ENCODE data around the gene SDE2. TPM values are rescaled to one million over a fixed set of nuclear protein-coding genes. Genes with fewer than 3 reads are reported as not detected.

The SDE2 gene
- total RNA-seq, 1 donor from 2014 or later: 21.8 TPM

DNA sequence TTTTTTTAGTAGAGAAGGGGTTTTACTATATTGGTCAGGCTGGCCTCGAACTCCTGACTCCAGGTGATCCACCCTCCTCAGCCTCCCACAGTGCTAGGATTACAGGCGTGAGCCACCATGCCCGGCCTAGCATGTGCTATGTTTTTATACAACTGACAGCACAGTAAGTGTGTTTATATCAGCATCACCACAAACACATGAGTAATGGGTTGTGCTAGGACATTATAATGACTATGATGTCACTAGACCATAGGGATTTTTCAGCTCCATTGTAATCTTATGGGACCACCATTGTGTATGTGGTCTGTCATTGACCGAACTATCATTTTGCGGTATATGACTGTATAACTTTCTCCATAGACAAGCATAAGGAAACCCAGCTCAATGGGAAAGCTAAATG is 64.4 kb downstream of the SDE2 start:
- DNase-seq: no peak
- no peaks in the 10 kb centered on the region for H3K9me3 ChIP-seq
- intact Hi-C loops (cut with DNase I): no loop called here
- ATAC-seq: no peak
- no peak overlapping the region for H3K27ac ChIP-seq
- TF ChIP-seq CTCF (IDR thresholded peaks at IDR 0.05): no peak
- H3K36me3 ChIP-seq: no peaks in the 10 kb centered on the region
- no peak overlapping the region for H3K4me3 ChIP-seq
- no peaks in the 10 kb centered on the region for H3K27me3 ChIP-seq
- no peaks in the 10 kb centered on the region for H3K4me1 ChIP-seq

DNA sequence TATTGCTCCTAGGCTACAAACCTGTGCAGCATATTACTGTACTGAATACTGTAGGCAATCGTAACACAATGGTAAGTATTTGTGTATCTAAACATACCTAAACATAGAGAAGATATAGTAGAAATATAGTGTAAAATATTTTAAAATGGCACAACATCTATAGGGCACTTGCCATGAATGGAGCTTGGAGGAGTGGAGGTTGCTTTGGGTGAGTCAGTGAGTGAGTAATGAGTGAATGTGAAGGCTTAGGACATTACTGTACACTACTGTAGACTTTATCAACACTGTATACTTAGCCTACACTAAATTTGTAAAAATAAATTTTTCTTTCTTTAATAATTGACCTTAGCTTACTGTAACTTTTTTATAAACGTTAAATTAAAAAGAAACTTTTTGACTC is 66.1 kb downstream of the SDE2 start:
- intact Hi-C loops (cut with DNase I): no loop called here
- H3K4me1 ChIP-seq: no peaks in the 10 kb centered on the region
- H3K4me3 ChIP-seq: no peak overlapping the region
- H3K27me3 ChIP-seq: no peaks in the 10 kb centered on the region
- H3K9me3 ChIP-seq: no peaks in the 10 kb centered on the region
- no peaks in the 10 kb centered on the region for H3K36me3 ChIP-seq
- ATAC-seq (no peak), DNase-seq (no peak)
- H3K27ac ChIP-seq: no peak overlapping the region
- TF ChIP-seq CTCF (IDR thresholded peaks at IDR 0.05): no peak

Other genes starting within 250 kb of the SDE2 start
- 157 TPM for gene SRP9, start 221.5 kb downstream of the SDE2 start, total RNA-seq
- gene EPHX1, start 189.2 kb downstream of the SDE2 start, total RNA-seq: 245 TPM
- 119 TPM for gene TMEM63A, start 117.0 kb downstream of the SDE2 start, total RNA-seq
- gene LEFTY1, start 110.2 kb downstream of the SDE2 start, total RNA-seq: 0.35 TPM
- gene PYCR2, start 75.1 kb downstream of the SDE2 start, total RNA-seq: 61.6 TPM
- gene LEFTY2, start 58.1 kb downstream of the SDE2 start, total RNA-seq: 2.2 TPM
- 435 TPM for gene H3-3A, start 63.4 kb upstream of the SDE2 start, total RNA-seq
- 42.2 TPM for gene ACBD3, start 187.4 kb upstream of the SDE2 start, total RNA-seq
- not detected for gene MIXL1, start 224.3 kb upstream of the SDE2 start, total RNA-seq

All from upper lobe of right lung (tissue), 1 donor.